Activated T-helper 1 cell treated with Interleukin-2 at 50 U/mL for 16 hours (primary cell): ENCODE data around the gene TRABD2B.

Source experiments
- DNase-seq: peaks from one replicate; pipeline ENCODE4 v3.0.0-alpha.2; 2020; ENCODE audit warnings: low read depth

The TRABD2B gene

GRCh38 chr1:47992720-47993415 is 4.3 kb downstream of the TRABD2B start:
- no peak for DNase-seq

GRCh38 chr1:47991673-47992072 is 5.5 kb downstream of the TRABD2B start:
- no peak for DNase-seq

DNA sequence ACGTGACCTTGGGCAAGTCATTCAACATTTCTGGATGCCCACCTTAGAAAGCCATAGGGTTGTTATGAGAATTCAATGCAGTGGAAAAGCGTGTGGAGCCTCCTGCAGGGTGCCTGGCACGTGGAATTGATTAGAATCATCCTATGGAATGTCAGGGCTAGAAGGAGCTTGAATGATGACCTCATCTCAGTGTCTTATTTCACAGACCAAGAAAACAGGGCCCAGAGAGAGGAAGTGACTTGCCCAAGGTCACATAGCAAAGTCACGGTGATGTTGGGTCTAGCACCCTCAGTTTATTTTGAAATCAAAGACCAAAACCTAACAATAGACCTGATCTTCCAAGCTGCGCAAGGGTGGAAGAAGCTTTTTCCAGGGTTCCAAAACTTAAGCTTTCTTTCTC is 6.0 kb downstream of the TRABD2B start:
- no peak for DNase-seq

DNA sequence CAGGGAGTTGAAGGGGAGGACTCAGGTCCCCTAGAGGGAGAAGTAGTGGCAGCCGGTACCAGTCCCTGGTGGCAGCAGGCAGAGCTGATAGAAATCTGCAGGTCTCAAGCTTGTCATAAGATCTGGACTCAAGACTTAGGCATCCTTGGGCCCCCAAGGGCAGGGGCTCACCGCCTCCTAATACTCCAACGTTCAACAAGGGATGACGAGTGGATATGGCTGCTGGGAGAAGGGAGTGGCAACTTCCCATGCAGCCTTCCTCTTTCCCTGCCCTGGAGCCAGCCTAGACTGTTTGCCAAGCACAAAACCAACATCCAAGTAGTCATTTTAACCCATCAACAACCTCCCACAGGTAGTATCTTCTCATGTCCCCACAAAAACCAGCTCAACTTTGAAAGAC is 6.9 kb downstream of the TRABD2B start:
- no peak for DNase-seq

- DNase-seq: no peak
These were observed 9.6 kb downstream of the TRABD2B start for GRCh38 chr1:47987601-47988000.

DNA sequence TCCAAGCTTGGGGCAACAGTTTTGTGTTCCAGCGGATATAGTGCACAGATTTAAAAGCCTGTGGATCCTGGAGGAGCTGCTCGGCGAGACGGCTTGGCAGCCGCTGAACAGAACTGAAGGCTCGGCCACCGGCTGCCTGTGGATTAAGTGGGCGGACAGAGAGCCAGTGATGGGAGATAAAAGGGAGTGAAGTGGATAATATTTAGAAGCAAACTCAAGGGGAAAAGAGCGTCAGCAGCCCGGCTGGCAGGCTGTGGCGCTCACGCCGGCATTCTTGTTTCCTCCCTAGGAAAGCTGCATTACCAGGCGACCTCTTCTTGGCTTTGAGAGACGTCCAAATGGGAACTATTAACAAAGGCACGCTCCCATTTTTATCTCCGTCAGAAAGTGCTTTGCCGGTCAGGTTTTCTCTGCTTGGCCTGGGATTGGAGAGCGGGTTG is 10.4 kb downstream of the TRABD2B start:
- DNase-seq: no peak

DNA sequence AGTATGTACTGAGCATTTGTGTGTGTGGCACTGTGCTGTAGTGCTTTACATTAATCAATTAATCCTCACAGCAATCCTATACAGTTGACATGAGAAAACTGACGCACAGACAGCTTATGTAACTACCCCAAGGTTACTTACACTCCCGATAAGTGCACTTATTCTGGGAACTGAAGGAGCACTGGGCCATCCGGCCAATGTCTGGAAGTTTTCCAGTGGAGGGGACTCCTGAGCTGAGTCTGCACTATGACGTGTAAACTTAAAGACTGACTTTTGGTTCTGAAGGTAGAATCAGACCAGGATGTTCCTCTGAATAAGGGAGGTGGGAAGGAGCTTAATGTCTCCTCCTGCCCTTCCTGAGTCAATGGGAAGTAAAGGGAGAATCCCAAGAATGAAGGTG is 12.2 kb downstream of the TRABD2B start:
- DNase-seq: no peak

DNA sequence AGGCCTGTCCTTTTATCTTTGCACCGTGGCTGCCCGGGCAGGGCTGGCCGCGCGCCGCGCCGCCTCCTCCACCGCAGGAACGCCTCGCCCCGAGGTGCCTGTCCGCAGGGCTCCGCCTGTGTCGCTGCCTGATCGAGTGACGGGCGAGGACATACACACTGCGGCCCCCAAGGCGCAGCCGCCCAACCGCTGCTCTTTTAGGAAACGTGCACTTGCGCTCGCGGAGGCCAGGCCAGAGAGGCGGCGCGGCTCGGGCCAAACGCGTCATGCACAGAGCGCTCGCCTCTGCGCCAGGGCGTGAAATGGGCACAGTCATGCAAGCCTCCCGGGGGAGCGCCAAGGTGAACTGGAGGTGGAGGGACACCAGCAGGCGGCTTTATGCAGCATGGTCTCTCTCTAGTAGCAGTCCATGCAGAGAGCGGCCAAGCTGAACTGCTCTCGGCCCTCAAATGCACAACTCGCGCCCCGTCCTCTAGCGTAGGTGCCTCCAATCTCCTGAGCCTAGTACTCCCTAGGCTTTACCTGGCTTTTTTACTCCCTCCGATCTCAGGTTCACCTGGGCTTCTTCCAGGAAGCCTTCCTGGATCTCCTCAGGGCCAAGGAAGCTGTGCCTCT is 12.9 kb downstream of the TRABD2B start:
- DNase-seq: no peak

GRCh38 chr1:47983691-47984090 is 13.5 kb downstream of the TRABD2B start:
- no peak for DNase-seq

GRCh38 chr1:47981667-47982350 is 15.4 kb downstream of the TRABD2B start:
- no peak for DNase-seq

DNA sequence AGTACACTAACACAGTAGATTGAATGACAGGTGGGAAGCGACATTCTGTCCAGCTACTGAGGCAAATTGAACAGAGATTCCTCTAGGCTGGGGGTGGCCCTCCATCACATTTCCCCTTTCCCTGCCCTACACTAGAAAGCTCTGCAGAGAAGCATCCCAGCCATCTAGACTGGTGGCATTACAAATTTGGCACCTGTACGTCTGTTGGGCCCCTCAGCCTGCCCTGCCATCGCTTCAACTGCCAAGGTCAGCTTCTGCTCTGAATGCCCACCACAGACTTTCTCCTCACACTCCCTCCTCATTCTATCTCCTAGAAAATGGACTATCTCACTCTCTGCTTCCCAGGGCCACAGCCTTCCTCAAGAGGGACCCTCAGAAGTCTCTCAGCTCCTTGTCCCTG is 16.7 kb downstream of the TRABD2B start:
- no peak for DNase-seq

DNA sequence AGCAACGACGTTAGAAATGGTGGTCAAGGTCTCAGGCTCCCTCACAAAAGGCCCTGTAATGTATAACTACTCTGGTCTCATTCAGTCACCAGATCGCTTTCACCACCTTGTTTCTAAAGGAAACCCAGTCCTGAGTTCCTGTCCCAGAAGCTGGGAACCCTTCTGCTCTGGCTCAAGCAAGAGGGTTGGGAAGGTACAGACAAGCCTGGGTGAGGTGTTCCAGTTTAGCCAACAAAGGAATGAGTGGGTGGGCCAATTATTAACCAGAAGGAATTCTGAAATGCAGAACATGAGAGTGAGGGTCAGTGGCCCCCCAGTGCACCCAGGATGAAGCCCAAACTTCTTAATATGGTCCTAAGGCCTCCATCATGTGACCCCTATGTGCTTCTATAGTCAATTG is 17.5 kb downstream of the TRABD2B start:
- no peak for DNase-seq

- no peak for DNase-seq
These were observed 18.7 kb downstream of the TRABD2B start for GRCh38 chr1:47978486-47978885.

DNA sequence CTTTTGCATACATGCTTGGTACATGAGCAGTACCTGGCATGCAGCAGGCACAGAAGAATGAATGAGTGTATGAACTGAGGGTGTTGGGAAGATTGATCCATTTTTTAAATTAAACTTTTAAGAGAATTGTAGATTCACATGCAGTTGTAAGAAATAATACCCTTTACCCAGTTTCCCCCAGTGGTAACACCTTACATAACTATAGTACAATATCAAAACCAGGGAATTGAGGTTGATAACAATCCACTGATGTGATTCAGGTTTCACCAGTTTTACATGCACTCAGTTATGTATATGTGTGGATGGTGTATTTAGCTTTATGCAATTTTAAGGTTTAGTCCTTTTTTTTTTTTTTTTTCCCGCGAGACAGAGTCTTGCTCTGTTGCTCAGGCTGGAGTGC is 20.5 kb downstream of the TRABD2B start:
- DNase-seq: no peak

DNA sequence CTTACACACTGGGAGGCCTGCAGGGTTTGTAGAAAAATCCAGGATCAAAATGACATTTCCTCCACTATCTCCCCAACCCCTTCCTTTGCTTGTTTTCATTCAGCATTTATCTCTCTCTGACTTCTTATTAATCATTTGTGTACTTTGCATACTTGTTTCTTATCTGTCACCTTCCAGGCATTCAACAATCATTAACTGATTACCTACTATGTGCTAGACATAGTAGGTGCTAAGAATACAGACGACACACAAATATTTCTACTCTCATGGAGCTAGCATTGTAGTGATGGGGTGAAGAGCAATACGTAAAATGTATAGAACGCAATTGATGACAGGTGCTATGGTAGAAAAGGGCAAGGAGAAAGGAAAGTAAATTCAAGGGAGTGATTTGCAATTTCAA is 20.9 kb downstream of the TRABD2B start:
- no peak for DNase-seq

DNA sequence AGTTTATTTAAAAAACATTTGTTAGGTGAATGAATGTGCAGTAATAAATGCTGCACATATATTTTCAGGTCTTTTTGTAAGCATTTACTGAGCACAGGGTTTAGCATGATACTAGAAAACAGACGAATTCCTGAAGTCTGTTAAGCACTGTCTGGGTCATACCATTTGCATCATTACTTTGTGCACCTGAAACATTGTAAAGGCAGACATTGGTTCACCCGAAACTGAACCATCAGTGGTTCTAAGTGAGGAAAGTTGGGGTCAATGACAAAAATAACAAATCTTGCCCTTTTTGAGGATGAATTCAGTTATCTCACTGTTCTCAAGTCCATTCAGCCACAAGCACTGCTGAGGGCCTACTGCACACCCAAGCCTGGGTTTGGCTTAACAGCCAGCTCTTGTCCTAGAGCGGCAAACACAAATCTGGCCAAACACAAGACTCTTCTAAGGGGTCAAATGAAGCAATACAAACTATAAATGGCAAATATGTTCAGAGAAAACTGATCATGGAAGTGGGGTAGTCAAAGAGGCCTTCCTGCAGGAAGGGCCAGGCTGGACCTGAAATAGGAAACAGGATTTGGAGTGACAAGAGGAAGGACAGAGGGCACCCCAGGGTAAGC is 21.8 kb downstream of the TRABD2B start:
- DNase-seq: no peak

GRCh38 chr1:47972864-47973432 is 24.2 kb downstream of the TRABD2B start:
- DNase-seq: no peak

DNA sequence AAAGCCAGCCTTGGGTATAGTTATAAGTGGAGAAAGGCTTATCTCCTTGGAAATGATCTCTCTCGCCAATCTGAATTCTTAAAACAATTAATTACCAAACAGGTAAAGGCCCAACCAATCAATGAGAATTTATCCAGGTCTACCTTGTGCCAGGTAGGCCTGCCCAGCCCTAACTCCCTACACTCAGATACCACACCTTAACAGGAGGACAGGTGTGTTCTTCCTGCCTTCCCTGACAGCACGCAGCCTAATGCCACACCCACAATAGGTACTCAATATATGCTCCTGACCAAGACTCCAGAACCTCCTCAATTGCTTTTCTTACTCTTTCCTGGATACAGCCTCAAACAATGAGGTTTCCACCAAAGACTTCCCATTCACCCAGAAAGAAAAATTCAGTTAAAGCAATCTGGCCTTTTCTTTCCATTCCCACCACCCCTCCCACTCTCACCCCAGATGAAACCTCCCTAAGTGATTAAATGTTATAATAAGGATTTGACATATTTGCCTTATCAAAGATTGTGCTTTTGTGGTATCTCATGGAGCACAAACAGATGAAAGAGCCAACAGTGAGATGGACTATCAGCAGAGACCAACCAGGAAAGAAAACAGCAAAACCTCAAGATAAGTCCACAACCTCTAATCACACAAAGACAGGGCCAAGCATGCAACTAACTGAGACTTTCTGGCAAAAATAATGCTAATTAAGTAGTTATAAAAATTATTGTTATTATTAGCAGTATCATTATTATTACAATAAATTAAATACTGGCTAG is 25.6 kb downstream of the TRABD2B start:
- no peak for DNase-seq

GRCh38 chr1:47970882-47971281 is 26.3 kb downstream of the TRABD2B start:
- DNase-seq: no peak

GRCh38 chr1:47969478-47969877 is 27.7 kb downstream of the TRABD2B start:
- no peak for DNase-seq

DNA sequence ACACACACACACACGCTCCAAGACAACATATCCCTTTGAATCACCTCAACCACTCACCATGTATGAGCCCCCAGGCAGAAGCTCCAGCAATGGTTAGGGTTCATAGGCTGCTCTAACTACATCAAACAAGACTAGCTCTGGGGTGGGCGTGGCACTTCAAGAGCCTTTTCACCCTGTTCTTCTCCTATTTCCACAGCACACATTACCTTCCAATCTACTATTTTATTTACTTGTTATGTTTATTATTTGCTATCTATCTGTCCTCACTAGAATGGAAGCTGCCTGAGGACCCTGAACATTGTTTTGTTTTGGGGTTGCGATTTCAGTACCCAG is 28.7 kb downstream of the TRABD2B start:
- no peak for DNase-seq
